GM23248 (cell line): ENCODE data around the gene FLCN. TPM values are rescaled to one million over a fixed set of nuclear protein-coding genes. Genes with fewer than 3 reads are reported as not detected.

Experiments used
- DNase-seq: peaks from one replicate; pipeline ENCODE4 v3.0.0-alpha.2; 2015
- H2AFZ ChIP-seq: fragments of 200-600 bp; sonication (generic); 2 replicates; pipeline ENCODE4 v1.6.1; 2016; ENCODE audit warnings: antibody characterized with exemption
- H3F3A ChIP-seq: fragments of 200-600 bp; sonication (generic); 2 replicates; pipeline ENCODE4 v1.6.1; 2016; ENCODE audit warnings: mild to moderate bottlenecking, antibody characterized with exemption, mixed run types; ENCODE audit not compliant: insufficient read depth
- H3K27ac ChIP-seq: fragments of 200-600 bp; sonication (generic); 2 replicates; pipeline ENCODE4 v1.5.1; 2016; ENCODE audit warnings: mild to moderate bottlenecking
- H3K27me3 ChIP-seq: fragments of 200-600 bp; sonication (generic); replicated peaks from 2 replicates; pipeline ENCODE4 v1.6.1; 2016; ENCODE audit warnings: mild to moderate bottlenecking; ENCODE audit not compliant: insufficient read depth
- H3K36me3 ChIP-seq: fragments of 200-600 bp; sonication (generic); 2 replicates; pipeline ENCODE4 v1.6.1; 2016; ENCODE audit warnings: low read depth, mild to moderate bottlenecking
- H3K4me1 ChIP-seq: fragments of 200-600 bp; sonication (generic); 2 replicates; pipeline ENCODE4 v1.6.1; 2016; ENCODE audit warnings: mild to moderate bottlenecking; ENCODE audit not compliant: insufficient read depth
- H3K4me2 ChIP-seq: fragments of 200-600 bp; sonication (generic); one replicate; pipeline ENCODE4 v1.6.1; 2016; ENCODE audit warnings: mild to moderate bottlenecking; ENCODE audit not compliant: unreplicated experiment
- H3K4me3 ChIP-seq: fragments of 200-600 bp; sonication (generic); 2 replicates; pipeline ENCODE4 v1.5.1; 2016; ENCODE audit warnings: mild to moderate bottlenecking
- H3K79me2 ChIP-seq: fragments of 200-600 bp; sonication (generic); 2 replicates; pipeline ENCODE4 v1.6.1; 2016; ENCODE audit warnings: mild to moderate bottlenecking; ENCODE audit not compliant: insufficient read depth
- H3K9ac ChIP-seq: fragments of 200-600 bp; sonication (generic); 2 replicates; pipeline ENCODE4 v1.6.1; 2016; ENCODE audit warnings: mild to moderate bottlenecking
- H3K9me2 ChIP-seq: fragments of 200-600 bp; sonication (generic); 2 replicates; pipeline ENCODE4 v1.6.1; 2016; ENCODE audit warnings: mixed run types, mild to moderate bottlenecking, moderate library complexity; ENCODE audit not compliant: insufficient read depth
- H3K9me3 ChIP-seq: fragments of 200-600 bp; sonication (generic); one replicate; pipeline ENCODE4 v1.6.1; 2017; ENCODE audit warnings: low read depth
- H4K20me1 ChIP-seq: fragments of 200-600 bp; sonication (generic); 2 replicates; pipeline ENCODE4 v1.6.0; 2016; ENCODE audit not compliant: insufficient read depth
- EZH2 ChIP-seq: fragments of 200-600 bp; sonication (generic); IDR thresholded peaks from 2 replicates; pipeline ENCODE4 v1.6.1; 2018; ENCODE audit warnings: antibody characterized with exemption, mild to moderate bottlenecking; ENCODE audit not compliant: insufficient read depth, poor library complexity, severe bottlenecking
- EZH2phosphoT487 ChIP-seq: fragments of 200-600 bp; sonication (generic); IDR thresholded peaks from 2 replicates; pipeline ENCODE4 v1.6.1; 2018; ENCODE audit warnings: antibody characterized with exemption, moderate library complexity, mild to moderate bottlenecking, low read depth; ENCODE audit not compliant: insufficient read depth
- WGBS, 2 experiments: methylation state at CpG; one replicate each; pipeline ENCODE4 v1.1.6; 2015 to 2017; ENCODE audit warnings: low lambda C conversion rate in 2 of 2, low coverage in 1 of 2; ENCODE audit errors: missing lambda C conversion rate in 2 of 2; 5-methylcytosine and 5-hydroxymethylcytosine counted together
- in situ Hi-C: fragments of 300-500 bp; cut with MboI; formaldehyde crosslinking; loops from 2 replicates; pipeline ENCODE4 v1.15.0; 2020
- polyA plus RNA-seq: library from polyadenylated mRNA; unstranded; fragments of >200 nt; fragmentation: Nextera tagmentation; extraction: Ambion mirVana; gene quantifications from 2 replicates; pipeline ENCODE4 v1.2.1, GENCODE V29; 2016
- total RNA-seq: library from RNA; depleted of rRNA; stranded (reverse); fragments of >200 nt; shearing (Covaris generic); gene quantifications from 2 replicates; pipeline ENCODE4 v1.2.3, GENCODE V29; 2014

The FLCN gene
- total and polyA plus RNA-seq, 2 experiments from 2014 or later: 10.0 to 21.5 TPM

GRCh38 chr17:17204635-17205231 lies 32.2 kb downstream of the FLCN start:
- Histone ChIP-seq H3K79me2 (no peaks in the 10 kb centered on the region), H3K9ac (peak overlapping the region; percentile 84), H3K36me3 (no peaks in the 10 kb centered on the region), H3K4me3 (peak overlapping the region; percentile 70), H3F3A (peaks cover 15% of the 10 kb centered on the region), H3K4me1 (0 out of 2 replicates have a peak, but pooled peaks cover 12% of the 10 kb centered on the region), H3K9me3 (no peaks in the 10 kb centered on the region), H3K27me3 (no peaks in the 10 kb centered on the region), H2AFZ (peak overlapping the region; percentile 80; the same call in 1 of the 2 replicates), H3K9me2 (no peaks in the 10 kb centered on the region), H3K27ac (no peak overlapping the region), H4K20me1 (no peaks in the 10 kb centered on the region), H3K4me2 (peak overlapping the region; percentile 88)
- WGBS, 2 experiments: 77 to 81% methylated on average over 14 of the region's 14 CpGs
- TF ChIP-seq EZH2phosphoT487 (no peak), EZH2 (no peak)
- no peak for DNase-seq
- in situ Hi-C loops: no loop called here

DNA sequence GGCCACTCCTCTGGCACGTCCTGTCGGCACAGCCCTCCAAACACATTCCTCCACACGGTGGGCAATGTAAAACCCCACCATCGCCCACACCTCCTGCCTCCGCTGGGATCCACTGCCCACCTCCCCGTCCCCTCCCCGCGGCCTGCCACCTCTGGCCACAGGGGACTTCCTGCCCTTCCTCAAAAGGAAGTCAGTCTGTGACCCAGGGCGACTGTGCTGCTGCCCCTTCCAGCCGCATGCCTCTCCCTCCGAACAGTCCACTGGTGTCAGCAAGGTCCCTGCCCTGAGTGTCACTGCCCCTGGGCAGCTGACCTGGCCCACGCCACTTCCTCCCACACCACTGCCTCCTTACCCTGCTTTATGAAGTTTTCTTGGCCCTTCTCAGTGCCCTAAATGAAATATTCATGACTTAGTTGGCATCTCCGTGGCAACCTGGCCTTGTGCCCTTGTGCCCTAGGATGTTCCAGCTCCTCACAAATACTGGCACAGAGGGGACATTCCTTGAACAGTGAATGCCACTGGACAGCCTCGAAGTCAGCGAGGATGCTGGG lies 32.9 kb downstream of the FLCN start:
- no peaks in the 10 kb centered on the region for H3K9me3 ChIP-seq
- H3K79me2 ChIP-seq: no peaks in the 10 kb centered on the region
- TF ChIP-seq EZH2phosphoT487 (no peak), EZH2 (no peak)
- in situ Hi-C loops: no loop called here
- no peaks in the 10 kb centered on the region for H4K20me1 ChIP-seq
- DNase-seq: no peak
- no peak overlapping the region for H3K4me3 ChIP-seq
- no peak overlapping the region for H2AFZ ChIP-seq
- no peak overlapping the region for H3K27ac ChIP-seq
- no peaks in the 10 kb centered on the region for H3K36me3 ChIP-seq
- H3K9ac ChIP-seq: no peak overlapping the region
- H3K4me1 ChIP-seq: 0 out of 2 replicates have a peak, but pooled peaks cover 12% of the 10 kb centered on the region
- H3K27me3 ChIP-seq: no peaks in the 10 kb centered on the region
- H3K9me2 ChIP-seq: no peaks in the 10 kb centered on the region
- H3F3A ChIP-seq: peaks cover 15% of the 10 kb centered on the region
- H3K4me2 ChIP-seq: no peak overlapping the region
- 85 to 87% methylated on average over 15 of the region's 15 CpGs for WGBS, 2 experiments

GRCh38 chr17:17203173-17203730 lies 33.7 kb downstream of the FLCN start:
- Histone ChIP-seq H3K4me3 (no peak overlapping the region), H3K9ac (no peak overlapping the region), H3K4me1 (0 out of 2 replicates have a peak, but pooled peaks cover 12% of the 10 kb centered on the region), H3K9me3 (no peaks in the 10 kb centered on the region), H3K36me3 (no peaks in the 10 kb centered on the region), H3K79me2 (no peaks in the 10 kb centered on the region), H3K27me3 (no peaks in the 10 kb centered on the region), H3K9me2 (no peaks in the 10 kb centered on the region), H3K27ac (no peak overlapping the region), H3F3A (peaks cover 15% of the 10 kb centered on the region), H3K4me2 (no peak overlapping the region), H4K20me1 (no peaks in the 10 kb centered on the region), H2AFZ (no peak overlapping the region)
- WGBS, 2 experiments: 87 to 89% methylated on average over 15 of the region's 15 CpGs
- in situ Hi-C loops: no loop called here
- TF ChIP-seq EZH2 (no peak), EZH2phosphoT487 (no peak)
- DNase-seq: no peak

DNA sequence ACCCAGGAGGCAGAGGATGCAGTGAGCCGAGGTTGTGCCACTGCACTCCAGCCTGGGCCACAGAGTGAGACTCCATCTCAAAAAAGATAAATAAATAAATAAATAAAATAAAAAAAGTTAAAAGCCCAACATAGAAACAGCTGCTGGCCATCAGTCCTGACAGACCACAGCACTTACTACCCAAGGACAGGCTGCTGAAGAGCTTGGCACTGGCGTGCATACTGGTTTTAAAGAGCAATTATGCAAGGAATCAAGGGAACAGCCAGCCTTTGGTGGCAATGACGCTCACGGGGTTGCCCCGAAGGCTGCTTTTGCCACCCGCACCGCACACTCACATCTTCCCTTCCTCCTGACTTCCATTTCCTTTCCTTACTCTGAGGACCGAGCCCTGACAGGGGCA lies 35.1 kb downstream of the FLCN start:
- Histone ChIP-seq H3K9ac (no peak overlapping the region), H3F3A (peaks cover 5% of the 10 kb centered on the region), H3K4me1 (0 out of 2 replicates have a peak, but pooled peaks cover 9% of the 10 kb centered on the region), H4K20me1 (no peaks in the 10 kb centered on the region), H3K9me2 (no peaks in the 10 kb centered on the region), H3K27ac (no peak overlapping the region), H3K4me3 (no peak overlapping the region), H3K79me2 (no peaks in the 10 kb centered on the region), H3K27me3 (no peaks in the 10 kb centered on the region), H3K36me3 (no peaks in the 10 kb centered on the region), H3K9me3 (no peaks in the 10 kb centered on the region), H3K4me2 (no peak overlapping the region), H2AFZ (no peak overlapping the region)
- 87 to 96% methylated on average over 8 of the region's 8 CpGs for WGBS, 2 experiments
- no peak for DNase-seq
- no peak for TF ChIP-seq EZH2
- TF ChIP-seq EZH2phosphoT487: no peak
- in situ Hi-C loops: no loop called here
